NCI-H187 treated with DMSO at 0.1 percent for 48 hours (cell line): Measurements from ENCODE around the gene SLC9C1.

Source experiments
- DNase-seq: peaks from one replicate; lab custom pipeline; 2025; lab: John Stamatoyannopoulos, UW

Gene SLC9C1

GRCh38 chr3:112131111-112131510 lies 162.9 kb downstream of the SLC9C1 start:
- no peak for DNase-seq

DNA sequence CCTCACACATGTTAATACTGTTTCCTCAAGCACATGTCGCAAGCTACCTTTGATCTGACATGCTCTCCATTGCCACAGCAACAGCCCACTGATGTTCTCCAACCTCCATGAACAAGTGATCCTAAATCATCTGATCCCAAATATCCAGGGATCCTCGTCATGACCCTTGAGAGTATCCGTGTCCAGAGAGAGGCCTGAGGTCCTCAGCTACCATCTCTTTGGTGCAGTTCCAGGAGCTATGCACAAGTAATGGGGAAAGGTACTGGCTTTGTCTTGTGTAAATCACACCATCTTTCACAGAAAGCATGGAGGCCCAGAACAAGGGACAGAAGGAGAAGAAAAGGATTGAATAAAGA lies 163.4 kb downstream of the SLC9C1 start:
- DNase-seq = no peak

DNA sequence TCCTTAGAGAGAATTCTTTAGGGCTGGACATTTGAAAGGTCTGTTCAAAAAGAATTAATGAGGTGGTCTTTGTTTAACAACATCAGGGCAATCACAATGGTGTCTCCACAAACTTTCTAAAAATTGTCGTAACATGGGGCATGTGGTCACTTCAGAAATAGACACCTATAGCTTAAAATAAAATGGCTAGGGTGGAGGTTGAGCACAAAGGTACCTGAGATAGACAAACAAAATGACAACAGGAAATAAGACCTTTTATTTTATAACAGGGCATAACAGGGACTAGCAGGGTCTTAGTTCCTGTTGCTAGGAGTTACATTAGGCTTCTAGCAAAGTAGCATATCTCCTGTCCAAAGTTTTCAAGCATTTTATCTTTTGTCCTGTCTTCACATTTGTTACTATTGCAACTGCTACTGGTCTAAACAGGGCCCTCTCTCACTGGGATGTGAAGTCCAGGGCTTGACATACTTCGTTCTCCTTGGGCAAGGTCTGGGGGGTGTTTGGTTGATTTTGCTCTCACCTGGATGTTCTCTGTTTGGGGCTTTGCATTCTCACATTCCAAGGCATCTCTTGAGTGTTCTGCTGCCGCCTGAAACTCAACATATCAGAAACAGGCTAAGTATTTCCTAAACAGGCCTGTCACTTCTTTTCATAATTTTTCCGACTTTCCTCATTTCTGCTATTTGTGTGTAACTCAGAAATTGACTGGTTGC lies 163.9 kb downstream of the SLC9C1 start:
- no peak for DNase-seq

GRCh38 chr3:112128843-112129727 lies 164.9 kb downstream of the SLC9C1 start:
- no peak for DNase-seq

DNA sequence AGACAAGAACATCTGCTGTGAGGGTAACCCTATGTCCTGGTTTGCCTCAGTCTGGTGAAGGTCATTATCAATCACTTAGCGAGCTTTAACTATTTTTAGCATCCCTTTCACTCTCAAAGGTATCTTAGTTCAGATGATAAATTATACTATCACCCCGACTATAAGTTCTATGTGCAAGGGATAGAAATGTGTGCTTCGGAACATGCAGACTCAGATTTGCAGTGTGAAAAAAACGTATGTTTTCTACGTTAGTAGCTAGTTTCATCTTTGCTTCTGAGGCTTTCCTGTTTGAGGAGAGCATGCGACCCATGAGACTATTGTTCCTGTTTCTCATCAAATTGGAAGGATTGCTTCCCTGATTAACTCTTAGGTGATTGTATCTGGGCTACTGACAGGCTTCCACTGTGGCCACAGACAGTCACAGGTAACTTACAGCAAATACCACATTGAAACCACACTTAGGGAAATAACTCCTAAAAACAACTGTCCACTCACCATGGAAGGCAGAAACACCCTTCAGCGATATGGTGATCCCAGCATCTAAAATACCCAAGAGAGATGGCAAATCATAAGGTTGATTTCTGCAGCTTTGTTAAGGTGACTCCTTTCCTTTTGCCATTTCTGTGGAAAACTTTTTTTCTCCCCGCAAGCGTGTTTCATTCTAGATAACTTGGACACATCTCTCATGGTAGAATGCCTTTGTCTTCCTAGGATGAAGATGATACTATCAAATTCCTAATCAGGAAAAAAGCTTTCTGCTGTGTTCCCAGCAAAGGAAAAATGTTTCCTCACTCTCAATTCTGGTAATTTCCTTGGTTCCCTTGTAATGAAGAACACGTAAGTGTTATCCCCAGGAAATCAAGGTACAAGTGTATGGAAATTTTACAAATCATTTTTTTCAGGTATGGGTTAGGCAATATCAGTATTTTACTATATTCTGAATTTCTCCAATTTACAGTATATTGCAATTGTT lies 166.2 kb downstream of the SLC9C1 start:
- no peak for DNase-seq

DNA sequence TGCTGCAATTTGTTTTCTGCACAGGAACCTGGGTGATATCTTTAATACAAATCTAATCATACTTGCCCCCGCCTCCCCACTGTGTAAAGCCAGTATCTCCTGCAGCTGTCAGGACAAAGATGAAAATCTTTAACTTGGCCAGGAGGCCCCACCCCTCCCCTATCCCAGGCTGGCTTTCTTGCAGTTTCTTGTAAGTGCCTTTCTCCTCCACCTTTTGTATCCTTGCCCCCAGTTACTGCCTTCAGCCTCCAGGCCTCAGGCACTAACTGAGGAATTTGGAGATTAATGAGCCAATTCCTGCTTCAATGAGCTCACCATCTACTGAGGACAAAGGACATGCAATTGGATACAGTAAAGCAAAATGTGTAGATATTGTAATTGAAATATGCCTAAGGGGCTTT lies 167.5 kb downstream of the SLC9C1 start:
- DNase-seq = no peak

DNA sequence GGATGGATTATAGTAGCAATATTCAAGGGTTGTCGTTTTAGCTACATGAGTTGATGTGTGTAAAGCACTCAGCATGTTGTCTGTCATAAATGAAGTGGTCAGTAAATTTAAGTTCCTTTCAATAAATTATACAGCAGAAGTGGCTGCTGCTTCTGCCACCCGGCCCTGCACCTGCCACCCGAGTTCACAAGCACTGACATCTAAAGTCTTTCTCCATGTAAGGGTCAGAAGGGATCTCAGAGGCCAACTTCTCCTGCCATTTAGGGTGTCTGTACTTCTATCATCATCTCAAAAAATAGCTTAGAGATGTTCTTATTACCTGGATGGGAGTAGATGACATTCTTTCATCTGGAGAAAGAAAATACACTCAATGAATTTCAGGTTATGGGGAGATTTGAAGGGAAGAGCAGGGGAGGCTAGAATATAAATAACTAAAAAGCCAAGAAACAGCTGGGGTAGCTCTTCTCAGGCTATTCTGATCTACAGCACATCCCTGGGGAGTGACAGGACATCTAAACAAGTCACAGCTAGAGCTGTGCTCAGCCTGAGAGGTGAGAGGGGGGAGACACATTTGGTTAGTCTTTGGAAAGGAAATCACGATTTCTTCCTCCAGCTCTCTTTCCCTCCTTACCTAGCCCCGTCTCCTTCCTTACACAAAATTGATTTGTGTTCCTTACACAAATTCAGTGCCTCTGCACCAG lies 169.0 kb downstream of the SLC9C1 start:
- no peak for DNase-seq

DNA sequence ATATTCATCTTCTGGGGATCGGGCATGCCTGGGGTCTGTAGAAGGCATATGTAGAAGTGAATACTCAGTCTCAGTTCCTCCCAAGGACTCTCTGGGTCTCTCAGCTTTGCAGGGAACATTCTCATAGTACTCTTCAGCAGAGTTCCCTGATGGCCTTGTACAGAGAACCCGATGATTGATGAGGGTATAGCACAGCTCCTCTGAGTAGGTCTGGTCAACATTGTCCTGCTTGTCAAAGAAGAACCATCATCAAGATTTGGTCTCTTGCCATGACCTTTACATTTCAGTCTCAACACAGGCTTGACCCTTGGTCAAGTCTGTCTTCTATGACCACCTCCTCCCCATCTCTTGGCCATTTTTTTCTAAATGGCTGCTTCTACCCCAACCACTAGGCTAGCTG lies 170.5 kb downstream of the SLC9C1 start:
- no peak for DNase-seq

- no peak for DNase-seq
Measured at GRCh38 chr3:112122870-112123269, 171.1 kb downstream of the SLC9C1 start.

- DNase-seq = no peak
Measured at GRCh38 chr3:112121577-112122547, 172.2 kb downstream of the SLC9C1 start.

- DNase-seq = no peak
Measured at GRCh38 chr3:112119962-112120836, 173.8 kb downstream of the SLC9C1 start.

DNA sequence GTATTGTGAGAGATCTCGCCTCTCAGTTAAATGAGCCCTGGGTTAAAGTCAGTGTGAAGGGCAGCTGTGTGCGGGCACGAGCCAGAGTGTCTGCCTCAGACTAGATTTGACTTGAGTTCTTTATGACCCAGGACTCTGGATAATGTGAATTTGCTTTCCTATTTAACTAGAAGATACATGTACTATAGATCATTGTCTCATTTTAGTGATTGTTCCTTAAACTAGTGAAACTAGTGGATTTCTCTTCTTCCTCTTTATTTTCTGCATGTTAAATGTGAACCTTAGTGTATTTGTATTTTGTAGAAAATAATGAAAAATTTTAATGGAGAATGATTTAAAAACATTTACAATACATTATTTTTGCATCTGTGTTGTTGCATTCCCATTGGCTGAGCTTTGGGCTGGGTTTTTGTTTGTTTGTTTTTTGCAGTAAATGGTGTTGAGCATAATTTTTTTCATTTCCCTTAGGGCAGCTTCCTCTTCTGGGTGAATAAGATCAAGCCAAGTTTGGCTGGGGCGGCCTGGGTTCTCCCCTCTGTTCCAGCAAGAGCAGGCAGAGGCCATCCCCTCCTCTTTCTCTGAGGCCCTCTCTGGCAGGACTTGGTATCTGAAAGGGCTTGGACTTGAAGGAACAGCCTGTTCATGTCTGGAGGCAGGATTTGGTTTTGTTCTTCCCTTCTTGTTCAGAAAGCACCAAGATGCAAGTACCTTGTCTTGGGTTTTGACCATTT lies 176.0 kb downstream of the SLC9C1 start:
- DNase-seq = no peak

DNA sequence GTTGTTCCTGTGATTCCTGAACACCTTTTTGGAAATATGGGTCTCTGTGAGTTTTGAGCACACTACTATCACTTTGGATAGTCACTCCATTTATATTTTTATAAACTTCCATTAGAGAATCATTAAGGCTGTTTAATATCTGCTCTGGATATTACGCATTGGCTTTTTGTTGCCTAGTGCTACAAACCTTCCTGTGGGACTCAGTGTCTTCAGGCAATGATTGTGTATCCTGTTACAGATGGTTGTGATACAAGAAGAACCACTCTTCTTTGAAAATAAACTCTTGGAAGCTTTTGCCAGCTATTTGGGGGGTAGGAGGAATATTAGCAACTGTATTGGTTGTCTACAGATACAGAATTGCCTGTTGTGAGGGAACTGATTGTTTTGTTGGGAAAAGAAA lies 176.6 kb downstream of the SLC9C1 start:
- no peak for DNase-seq

GRCh38 chr3:112116748-112117186 lies 177.2 kb downstream of the SLC9C1 start:
- DNase-seq = no peak

DNA sequence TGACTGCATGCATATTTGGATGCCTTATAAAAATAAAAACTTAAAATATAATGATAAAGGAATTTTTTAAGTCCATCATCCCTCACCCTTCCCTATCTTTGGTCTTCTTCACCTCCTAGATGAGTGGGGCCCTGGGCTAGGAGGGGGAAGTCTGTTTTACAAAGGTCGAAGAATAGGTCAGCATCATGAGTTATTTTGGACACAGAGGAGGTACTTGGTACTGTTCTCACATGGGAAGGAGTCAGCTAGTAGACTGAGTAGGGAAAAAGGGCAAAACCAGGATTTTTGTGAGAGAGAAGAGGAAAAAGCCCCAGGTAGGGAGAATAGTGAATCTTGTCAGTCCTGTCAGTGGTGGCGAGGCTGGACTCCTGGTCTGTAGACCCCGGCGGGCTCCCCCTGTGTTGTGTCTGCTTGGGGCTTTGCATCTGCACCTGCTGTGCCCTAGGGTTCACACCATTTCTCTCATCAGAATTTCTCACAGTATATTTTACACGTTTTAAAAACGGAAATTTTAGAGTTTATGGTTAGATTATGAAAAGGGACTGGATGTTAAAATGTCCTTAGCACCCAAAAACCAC lies 178.1 kb downstream of the SLC9C1 start:
- DNase-seq = no peak

DNA sequence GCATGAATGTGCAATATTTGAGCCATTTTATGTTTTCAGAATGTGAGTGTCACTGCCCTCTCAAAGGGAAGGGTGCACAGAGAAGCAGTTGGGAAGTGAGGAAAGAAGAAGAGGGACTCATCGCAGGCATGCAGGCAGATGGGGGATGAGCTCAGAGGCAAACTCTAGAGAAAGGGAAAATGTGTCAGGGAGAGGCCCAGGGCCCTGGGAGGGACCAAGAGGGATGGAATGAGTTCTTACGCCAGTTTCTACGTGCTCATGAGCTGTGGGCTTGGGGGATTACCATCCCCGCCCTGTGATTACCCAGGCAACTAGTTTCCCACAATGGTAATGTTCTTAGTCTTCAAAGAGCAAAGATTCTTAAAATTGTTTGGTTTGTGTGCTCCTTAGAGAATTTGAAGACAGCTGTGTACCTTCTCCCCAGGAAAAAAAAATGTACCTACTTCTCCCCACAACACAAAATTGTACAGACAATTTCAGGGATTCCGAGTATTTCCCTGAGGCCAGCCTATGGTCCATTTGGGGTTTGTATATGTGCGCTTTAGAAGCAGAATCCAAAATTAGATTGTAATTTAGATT lies 178.8 kb downstream of the SLC9C1 start:
- DNase-seq = no peak

DNA sequence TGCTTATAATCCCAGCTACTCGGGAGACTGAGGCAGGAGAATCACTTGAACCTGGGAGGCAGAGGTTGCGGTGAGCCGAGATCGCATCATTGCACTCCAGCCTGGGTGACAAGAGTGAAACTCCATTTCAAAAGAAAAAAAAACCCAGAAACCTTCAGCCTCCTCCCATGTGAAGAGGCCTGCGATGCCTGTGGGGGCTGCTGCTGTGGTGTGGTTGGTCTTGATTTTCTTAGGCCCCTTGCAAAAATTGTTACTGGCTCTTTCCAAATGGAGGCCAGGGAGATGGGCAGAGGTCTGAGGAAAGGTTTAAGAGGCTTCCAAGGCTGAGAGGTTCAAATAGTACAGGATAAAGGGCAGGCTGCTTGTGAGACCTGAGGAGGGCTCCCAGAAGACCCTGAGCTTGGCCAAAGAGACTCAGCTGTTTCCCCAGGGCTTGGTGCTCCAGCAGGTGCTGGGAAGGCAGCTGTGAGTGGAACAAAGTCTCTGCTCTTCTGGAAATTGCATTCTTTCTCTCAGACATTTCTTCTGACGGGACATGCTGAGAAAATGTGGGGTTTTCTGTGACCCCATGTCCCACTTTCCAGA lies 179.3 kb downstream of the SLC9C1 start:
- DNase-seq = no peak
